GM19324 (cell line): ENCODE measurements around the gene RBM22.

Experiments used
- ATAC-seq: cut with Tn5 transposase; IDR thresholded peaks from one replicate; pipeline ENCODE4 v1.9.1; 2021; ENCODE audit warnings: mild to moderate bottlenecking, moderate library complexity; ENCODE audit not compliant: unreplicated experiment, low FRiP score

RBM22 gene

GRCh38 chr5:150653762-150654556 is 46.9 kb downstream of the RBM22 start:
- ATAC-seq: no peak

GRCh38 chr5:150653145-150653761 is 47.6 kb downstream of the RBM22 start:
- ATAC-seq: no peak

GRCh38 chr5:150651924-150652671 is 48.8 kb downstream of the RBM22 start:
- ATAC-seq: no peak

GRCh38 chr5:150651382-150651781 is 49.5 kb downstream of the RBM22 start:
- no peak for ATAC-seq

- no peak for ATAC-seq
Observed at GRCh38 chr5:150650021-150651006, 50.5 kb downstream of the RBM22 start.

GRCh38 chr5:150649108-150650020 is 51.5 kb downstream of the RBM22 start:
- ATAC-seq: no peak

- no peak for ATAC-seq
Observed at GRCh38 chr5:150648294-150649107, 52.4 kb downstream of the RBM22 start.

GRCh38 chr5:150647275-150648251 is 53.3 kb downstream of the RBM22 start:
- no peak for ATAC-seq

- no peak for ATAC-seq
Observed at GRCh38 chr5:150645070-150645700, 55.7 kb downstream of the RBM22 start.

- no peak for ATAC-seq
Observed at GRCh38 chr5:150644514-150644913, 56.3 kb downstream of the RBM22 start.

GRCh38 chr5:150644058-150644457 is 56.8 kb downstream of the RBM22 start:
- ATAC-seq: no peak

GRCh38 chr5:150642991-150643710 is 57.7 kb downstream of the RBM22 start:
- no peak for ATAC-seq

GRCh38 chr5:150642567-150642927 is 58.3 kb downstream of the RBM22 start:
- no peak for ATAC-seq

- ATAC-seq: no peak
Observed at GRCh38 chr5:150641824-150642566, 58.9 kb downstream of the RBM22 start.

GRCh38 chr5:150641006-150641570 is 59.8 kb downstream of the RBM22 start:
- ATAC-seq: no peak
